HEK293 (cell line): ENCODE results near the gene ANKFN1.

Source experiments
- CTCF ChIA-PET: fragments of 350-600 bp; formaldehyde crosslinking; extraction: SDS; loops from one replicate; lab custom pipeline; 2021; ENCODE audit warnings: antibody characterized with exemption; lab: Yijun Ruan, JAX
- POLR2A ChIA-PET: fragments of 300-600 bp; formaldehyde crosslinking; extraction: SDS; loops from one replicate; lab custom pipeline; 2020; ENCODE audit warnings: antibody characterized with exemption, inconsistent platforms; lab: Yijun Ruan, JAX
- H3K27ac ChIP-seq: fragments of 200-500 bp; sonication (Bioruptor generic); 2 replicates; pipeline ENCODE4 v1.5.1; 2014; ENCODE audit warnings: low read depth, low read length, control low read depth, inconsistent platforms; ENCODE audit errors: extremely low read depth
- H3K36me3 ChIP-seq, 2 experiments: fragments of 200-500 bp in 1 of 2; sonication (Bioruptor generic) in 1 of 2; 1 replicate in 1 of 2; 2 replicates in 1 of 2; pipeline ENCODE4 v1.5.1; 2014 to 2017; ENCODE audit warnings: inconsistent platforms in 2 of 2, low read length in 2 of 2; ENCODE audit not compliant: control insufficient read depth in 2 of 2, insufficient read depth in 1 of 2
- H3K4me1 ChIP-seq: fragments of 200-500 bp; sonication (Bioruptor generic); 2 replicates; pipeline ENCODE4 v1.5.1; 2014; ENCODE audit warnings: mild to moderate bottlenecking, low read length, inconsistent platforms; ENCODE audit not compliant: control insufficient read depth, insufficient read depth
- H3K4me3 ChIP-seq: 2 replicates; pipeline ENCODE4 v1.5.1; 2011; ENCODE audit warnings: low read depth, mild to moderate bottlenecking, control low read depth, low read length, moderate library complexity
- H3K9me3 ChIP-seq: fragments of 200-500 bp; sonication (Bioruptor generic); 2 replicates; pipeline ENCODE4 v1.5.1; 2014; ENCODE audit warnings: low read depth, low read length, inconsistent platforms; ENCODE audit not compliant: control insufficient read depth, insufficient read depth
- GLIS2 ChIP-seq: fragments of 450-650 bp; formaldehyde crosslinking; IDR thresholded peaks from 2 replicates; pipeline ENCODE4 v1.5.1; 2016; ENCODE audit warnings: missing biosample characterization, missing genetic modification characterization
- PRDM1 ChIP-seq: fragments of 450-650 bp; formaldehyde crosslinking; IDR thresholded peaks from 2 replicates; pipeline ENCODE4; 2016; ENCODE audit warnings: missing biosample characterization, missing genetic modification characterization
- ZBTB21 ChIP-seq: fragments of 450-650 bp; formaldehyde crosslinking; IDR thresholded peaks from 2 replicates; pipeline ENCODE4 v1.5.1; 2017; ENCODE audit warnings: missing biosample characterization, missing genetic modification characterization
- ZNF10 ChIP-seq: fragments of 450-650 bp; formaldehyde crosslinking; IDR thresholded peaks from 2 replicates; pipeline ENCODE4 v1.5.1; 2017; ENCODE audit warnings: missing biosample characterization, missing genetic modification characterization
- ZNF426 ChIP-seq: fragments of 450-650 bp; formaldehyde crosslinking; IDR thresholded peaks from 2 replicates; pipeline ENCODE4 v1.5.1; 2017; ENCODE audit warnings: missing biosample characterization, missing genetic modification characterization, mild to moderate bottlenecking, inconsistent platforms, moderate library complexity
- ZNF449 ChIP-seq: fragments of 450-650 bp; formaldehyde crosslinking; IDR thresholded peaks from 2 replicates; pipeline ENCODE4 v1.5.1; 2017; ENCODE audit warnings: missing biosample characterization, mild to moderate bottlenecking, missing genetic modification characterization, moderate library complexity
- ZNF48 ChIP-seq: fragments of 450-650 bp; formaldehyde crosslinking; IDR thresholded peaks from 2 replicates; pipeline ENCODE4 v1.5.1; 2016; ENCODE audit warnings: missing biosample characterization, missing genetic modification characterization
- ZNF555 ChIP-seq: fragments of 450-650 bp; formaldehyde crosslinking; conservative IDR thresholded peaks from 2 replicates; pipeline ENCODE4 v1.5.1; 2017; ENCODE audit warnings: missing biosample characterization, mild to moderate bottlenecking, missing genetic modification characterization, inconsistent platforms
- ZNF558 ChIP-seq: fragments of 450-650 bp; formaldehyde crosslinking; IDR thresholded peaks from 2 replicates; pipeline ENCODE4 v1.5.1; 2016; ENCODE audit warnings: missing biosample characterization, missing genetic modification characterization
- ZNF571 ChIP-seq: fragments of 450-650 bp; formaldehyde crosslinking; IDR thresholded peaks from 2 replicates; pipeline ENCODE4 v1.5.0; 2017; ENCODE audit warnings: missing biosample characterization, missing genetic modification characterization
- ZNF621 ChIP-seq: fragments of 450-650 bp; formaldehyde crosslinking; IDR thresholded peaks from 2 replicates; pipeline ENCODE4 v1.5.1; 2017; ENCODE audit warnings: missing biosample characterization, missing genetic modification characterization
- ZNF624 ChIP-seq: fragments of 450-650 bp; formaldehyde crosslinking; IDR thresholded peaks from 2 replicates; pipeline ENCODE4 v1.5.1; 2017; ENCODE audit warnings: missing biosample characterization, missing genetic modification characterization
- ZNF654 ChIP-seq: fragments of 450-650 bp; formaldehyde crosslinking; IDR thresholded peaks from 2 replicates; pipeline ENCODE4 v1.5.1; 2016; ENCODE audit warnings: low read depth, missing biosample characterization, missing genetic modification characterization
- ZNF76 ChIP-seq: fragments of 450-650 bp; formaldehyde crosslinking; IDR thresholded peaks from 2 replicates; pipeline ENCODE4; 2016; ENCODE audit warnings: low read depth, missing biosample characterization, missing genetic modification characterization, borderline replicate concordance
- ZSCAN4 ChIP-seq: fragments of 450-650 bp; formaldehyde crosslinking; IDR thresholded peaks from 2 replicates; pipeline ENCODE4 v1.5.1; 2017; ENCODE audit warnings: missing biosample characterization, missing genetic modification characterization
- TF ChIP-seq, protein P1 (sequence below): fragments of 450-650 bp; formaldehyde crosslinking; IDR thresholded peaks from 2 replicates; pipeline ENCODE4 v1.5.1; 2016; ENCODE audit warnings: missing biosample characterization, missing genetic modification characterization
- TF ChIP-seq, protein P2 (sequence below): fragments of 450-650 bp; formaldehyde crosslinking; IDR thresholded peaks from 2 replicates; pipeline ENCODE4 v1.5.1; 2016; ENCODE audit warnings: missing biosample characterization, missing genetic modification characterization

The ANKFN1 gene

DNA sequence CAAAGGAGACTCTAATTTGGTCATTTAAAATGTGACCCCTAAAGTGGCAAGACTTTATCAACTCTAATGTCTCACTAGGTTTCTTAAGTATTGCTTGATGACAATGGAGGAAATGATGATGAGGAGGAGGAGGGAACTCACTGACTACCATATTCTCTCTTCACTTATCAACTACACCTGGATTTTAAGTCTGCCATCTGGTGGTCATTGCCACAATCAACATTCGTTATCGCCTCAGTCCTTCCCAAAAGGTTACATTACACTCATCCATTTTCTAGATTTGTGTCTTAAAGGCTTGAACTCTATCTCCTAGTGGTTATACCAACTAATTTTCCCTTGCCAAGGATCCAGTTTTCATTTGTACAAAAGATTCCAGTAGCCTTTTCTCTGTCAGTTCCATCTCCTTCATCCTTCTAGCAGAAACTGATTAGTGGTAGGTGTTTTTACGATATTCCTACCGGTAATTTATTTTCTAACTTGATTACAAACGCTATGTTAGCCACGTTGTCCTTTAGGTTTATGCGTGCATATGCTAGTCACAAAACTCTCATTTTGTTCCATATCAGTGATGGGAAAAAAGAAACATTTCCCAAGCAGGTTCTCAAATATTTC lies 325.7 kb downstream of the ANKFN1 start:
- Histone ChIP-seq H3K27ac (no peak overlapping the region), H3K4me3 (no peak overlapping the region), H3K36me3 (no peaks in the 10 kb centered on the region), H3K9me3 (no peaks in the 10 kb centered on the region), H3K4me1 (no peaks in the 10 kb centered on the region)
- CTCF ChIA-PET: interaction anchor here (0.6 to 2.0 kb wide), 7 partner anchors 12 to 762 kb away, joined by 3 to 11 read pairs (median 7); no protein-coding TSS in a partner anchor
- no peak for TF ChIP-seq ZNF555 (tag by site-specific recombination)
- TF ChIP-seq ZNF654 (tag by site-specific recombination): peak; percentile 35
- TF ChIP-seq ZNF558 (tag by site-specific recombination): no peak
- TF ChIP-seq, protein P1, sequence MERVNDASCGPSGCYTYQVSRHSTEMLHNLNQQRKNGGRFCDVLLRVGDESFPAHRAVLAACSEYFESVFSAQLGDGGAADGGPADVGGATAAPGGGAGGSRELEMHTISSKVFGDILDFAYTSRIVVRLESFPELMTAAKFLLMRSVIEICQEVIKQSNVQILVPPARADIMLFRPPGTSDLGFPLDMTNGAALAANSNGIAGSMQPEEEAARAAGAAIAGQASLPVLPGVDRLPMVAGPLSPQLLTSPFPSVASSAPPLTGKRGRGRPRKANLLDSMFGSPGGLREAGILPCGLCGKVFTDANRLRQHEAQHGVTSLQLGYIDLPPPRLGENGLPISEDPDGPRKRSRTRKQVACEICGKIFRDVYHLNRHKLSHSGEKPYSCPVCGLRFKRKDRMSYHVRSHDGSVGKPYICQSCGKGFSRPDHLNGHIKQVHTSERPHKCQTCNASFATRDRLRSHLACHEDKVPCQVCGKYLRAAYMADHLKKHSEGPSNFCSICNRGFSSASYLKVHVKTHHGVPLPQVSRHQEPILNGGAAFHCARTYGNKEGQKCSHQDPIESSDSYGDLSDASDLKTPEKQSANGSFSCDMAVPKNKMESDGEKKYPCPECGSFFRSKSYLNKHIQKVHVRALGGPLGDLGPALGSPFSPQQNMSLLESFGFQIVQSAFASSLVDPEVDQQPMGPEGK: no peak
- POLR2A ChIA-PET: no interaction called here

GRCh38 chr17:56480501-56480900 lies 327.2 kb downstream of the ANKFN1 start:
- no peaks in the 10 kb centered on the region for H3K36me3 ChIP-seq
- TF ChIP-seq, protein P2, sequence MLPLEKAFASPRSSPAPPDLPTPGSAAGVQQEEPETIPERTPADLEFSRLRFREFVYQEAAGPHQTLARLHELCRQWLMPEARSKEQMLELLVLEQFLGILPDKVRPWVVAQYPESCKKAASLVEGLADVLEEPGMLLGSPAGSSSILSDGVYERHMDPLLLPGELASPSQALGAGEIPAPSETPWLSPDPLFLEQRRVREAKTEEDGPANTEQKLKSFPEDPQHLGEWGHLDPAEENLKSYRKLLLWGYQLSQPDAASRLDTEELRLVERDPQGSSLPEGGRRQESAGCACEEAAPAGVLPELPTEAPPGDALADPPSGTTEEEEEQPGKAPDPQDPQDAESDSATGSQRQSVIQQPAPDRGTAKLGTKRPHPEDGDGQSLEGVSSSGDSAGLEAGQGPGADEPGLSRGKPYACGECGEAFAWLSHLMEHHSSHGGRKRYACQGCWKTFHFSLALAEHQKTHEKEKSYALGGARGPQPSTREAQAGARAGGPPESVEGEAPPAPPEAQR (tag by site-specific recombination): no peak
- TF ChIP-seq ZNF621 (no peak), ZNF571 (tag by site-specific recombination) (no peak), ZNF426 (tag by site-specific recombination) (no peak), ZNF449 (tag by site-specific recombination) (no peak), ZNF48 (no peak), ZNF76 (tag by site-specific recombination) (no peak), ZNF10 (tag by site-specific recombination) (no peak), ZSCAN4 (no peak), GLIS2 (tag by site-specific recombination) (no peak), ZNF624 (no peak), PRDM1 (tag by site-specific recombination) (no peak), ZBTB21 (tag by site-specific recombination) (no peak)
- POLR2A ChIA-PET: no interaction called here
- no peak overlapping the region for H3K4me3 ChIP-seq
- H3K9me3 ChIP-seq: no peaks in the 10 kb centered on the region
- CTCF ChIA-PET: interaction anchor here (0.6 to 2.0 kb wide), 12 partner anchors 9 to 955 kb away, joined by 3 to 11 read pairs (median 4); no protein-coding TSS in a partner anchor
- H3K4me1 ChIP-seq: no peaks in the 10 kb centered on the region
- no peak overlapping the region for H3K27ac ChIP-seq
